Endodermal cell (in vitro differentiated cells): Measurements from ENCODE around the gene CCDC8. TPM values are rescaled to one million over a fixed set of nuclear protein-coding genes. Genes with fewer than 3 reads are reported as not detected.

Experiments used
- DNase-seq: peaks from one replicate; pipeline ENCODE4 v3.0.0-alpha.2; 2017
- H3K27ac ChIP-seq: 2 replicates; pipeline ENCODE4 v1.5.1; 2013; ENCODE audit warnings: mild to moderate bottlenecking, low read depth, low read length, moderate library complexity
- H3K27me3 ChIP-seq: 2 replicates; pipeline ENCODE4 v1.6.1; 2013; ENCODE audit warnings: mild to moderate bottlenecking, low read length, moderate library complexity; ENCODE audit not compliant: insufficient read depth, control insufficient read depth, poor library complexity, severe bottlenecking
- H3K36me3 ChIP-seq: 2 replicates; pipeline ENCODE4 v1.7.0; 2013; ENCODE audit warnings: mild to moderate bottlenecking, low read length, moderate library complexity; ENCODE audit not compliant: control insufficient read depth, insufficient read depth
- H3K4me1 ChIP-seq: one replicate; pipeline ENCODE4 v1.7.0; 2013; ENCODE audit warnings: low read length; ENCODE audit not compliant: control insufficient read depth, insufficient read depth
- H3K4me3 ChIP-seq: 2 replicates; pipeline ENCODE4 v1.5.1; 2013; ENCODE audit warnings: mild to moderate bottlenecking, low read length, moderate library complexity
- H3K9ac ChIP-seq: 2 replicates; pipeline ENCODE4 v1.6.1; 2013; ENCODE audit warnings: mild to moderate bottlenecking, low read length, moderate library complexity; ENCODE audit not compliant: poor library complexity, severe bottlenecking; ENCODE audit errors: extremely low read depth
- H3K9me3 ChIP-seq: 2 replicates; pipeline ENCODE4 v1.6.1; 2013; ENCODE audit warnings: mild to moderate bottlenecking, low read length, moderate library complexity; ENCODE audit not compliant: control insufficient read depth
- H3K27ac Mint-ChIP-seq: 2 replicates; pipeline ENCODE4 v1.8.0; 2020; ENCODE audit warnings: mixed read lengths
- H3K27me3 Mint-ChIP-seq: 2 replicates; pipeline ENCODE4 v1.8.0; 2021; ENCODE audit warnings: mild to moderate bottlenecking, mixed read lengths; ENCODE audit not compliant: insufficient read depth
- H3K36me3 Mint-ChIP-seq: 2 replicates; pipeline ENCODE4 v1.8.0; 2020; ENCODE audit warnings: low read depth, mixed read lengths
- H3K4me1 Mint-ChIP-seq: 2 replicates; pipeline ENCODE4 v1.8.0; 2020; ENCODE audit warnings: mixed read lengths
- H3K4me3 Mint-ChIP-seq: 2 replicates; pipeline ENCODE4 v1.8.0; 2020; ENCODE audit warnings: mild to moderate bottlenecking, moderate library complexity, mixed read lengths
- H3K9me3 Mint-ChIP-seq: 2 replicates; pipeline ENCODE4 v1.8.0; 2020; ENCODE audit warnings: mild to moderate bottlenecking, mixed read lengths
- CTCF ChIP-seq: fragments of 200-600 bp; sonication (generic); conservative IDR thresholded peaks from 2 replicates; pipeline ENCODE4 v1.5.0; 2021; ENCODE audit warnings: antibody characterized with exemption, mild to moderate bottlenecking
- WGBS, 2 experiments: methylation state at CpG; one replicate each; pipeline versions ENCODE4 v1.1.5 to v1.1.7; 2013; ENCODE audit warnings: missing lambda C conversion rate in 2 of 2, mixed read lengths in 1 of 2; ENCODE audit not compliant: insufficient coverage in 1 of 2, insufficient read length in 1 of 2; 5-methylcytosine and 5-hydroxymethylcytosine counted together
- total RNA-seq, 2 donors: library from RNA; stranded (reverse); fragmentation: NEBNext Ultra II Directional in 1 of 2; extraction: Animal tissue kit (Norgen Biotek cat#: 25700) in 1 of 2; gene quantifications; 2 replicates in 1 of 2; 3 replicates in 1 of 2; pipeline ENCODE4 v1.2.1, GENCODE V29; 2021

The CCDC8 gene
- total RNA-seq, 2 donors from 2014 or later = 27.5 to 30.5 TPM

- Histone ChIP-seq H3K36me3 (peaks cover 67% of the 10 kb centered on the region), H3K9ac (no peak overlapping the region), H3K27me3 (no peaks in the 10 kb centered on the region), H3K4me3 (no peak overlapping the region), H3K4me1 (no peaks in the 10 kb centered on the region), H3K9me3 (no peaks in the 10 kb centered on the region), H3K27ac (no peak overlapping the region)
- no peaks in the 10 kb centered on the region for H3K4me1 Mint-ChIP-seq
- no peak overlapping the region for H3K4me3 Mint-ChIP-seq
- 94 to 100% methylated on average over 2 of the region's 2 CpGs for WGBS, 2 experiments
- no peaks in the 10 kb centered on the region for H3K9me3 Mint-ChIP-seq
- peaks cover 40% of the 10 kb centered on the region for H3K36me3 Mint-ChIP-seq
- H3K27me3 Mint-ChIP-seq = no peaks in the 10 kb centered on the region
- no peak for DNase-seq
- no peak for TF ChIP-seq CTCF
- no peak overlapping the region for H3K27ac Mint-ChIP-seq
These were observed 49.0 kb downstream of the CCDC8 start for GRCh38 chr19:46364359-46364758.

- H3K27ac ChIP-seq = no peak overlapping the region
- Mint-ChIP-seq H3K27ac (no peak overlapping the region), H3K36me3 (peaks cover 48% of the 10 kb centered on the region), H3K4me3 (no peak overlapping the region), H3K27me3 (no peaks in the 10 kb centered on the region), H3K4me1 (peaks cover 19% of the 10 kb centered on the region), H3K9me3 (no peaks in the 10 kb centered on the region)
- peaks cover 75% of the 10 kb centered on the region for H3K36me3 ChIP-seq
- H3K9me3 ChIP-seq = no peaks in the 10 kb centered on the region
- peaks cover 7% of the 10 kb centered on the region for H3K4me1 ChIP-seq
- no peaks in the 10 kb centered on the region for H3K27me3 ChIP-seq
- H3K9ac ChIP-seq = no peak overlapping the region
- no peak overlapping the region for H3K4me3 ChIP-seq
- no peak for TF ChIP-seq CTCF
- WGBS, 2 experiments = 100% methylated on average over 2 of the region's 2 CpGs; no CpG with 5 or more reads in 1 of the 2 experiments
- no peak for DNase-seq
These were observed 51.4 kb downstream of the CCDC8 start for GRCh38 chr19:46361915-46362314.

Other genes starting within 250 kb of the CCDC8 start
- not detected for gene IGFL1, start 183.8 kb downstream of the CCDC8 start, total RNA-seq
- 10 to 100 TPM; 41.6 to 71.9 TPM for gene HIF3A, start 116.5 kb downstream of the CCDC8 start, total RNA-seq
- gene PPP5C, start 66.5 kb downstream of the CCDC8 start, total RNA-seq = 100 to 1,000 TPM; 101 to 112 TPM
- gene PNMA8C, start 15.4 kb upstream of the CCDC8 start, total RNA-seq = under 1 TPM; 0.20 to 0.33 TPM
- 10 to 100 TPM; 17.3 to 32.5 TPM for gene PNMA8A, start 58.0 kb upstream of the CCDC8 start, total RNA-seq
- gene PNMA8B, start 82.3 kb upstream of the CCDC8 start, total RNA-seq = 1 to 10 TPM; 3.1 to 5.9 TPM
- 100 to 1,000 TPM; 564 to 573 TPM for gene CALM3, start 187.8 kb upstream of the CCDC8 start, total RNA-seq
- gene PTGIR, start 211.5 kb upstream of the CCDC8 start, total RNA-seq = not detected
- gene GNG8, start 222.6 kb upstream of the CCDC8 start, total RNA-seq = not detected
- gene DACT3, start 247.6 kb upstream of the CCDC8 start, total RNA-seq = under 1 TPM; 0.15 to 0.70 TPM